Measurements from ENCODE around the gene APMAP. TPM values are rescaled to one million over a fixed set of nuclear protein-coding genes. Genes with fewer than 3 reads are reported as not detected.
"Not testable (repeated sequence)": the region's sequence is repeated elsewhere in the genome, so short reads cannot be mapped to it uniquely, and the experiment has no call there.

The APMAP gene
- total RNA-seq, 1 donor from 2014 or later = 81.3 TPM

DNA sequence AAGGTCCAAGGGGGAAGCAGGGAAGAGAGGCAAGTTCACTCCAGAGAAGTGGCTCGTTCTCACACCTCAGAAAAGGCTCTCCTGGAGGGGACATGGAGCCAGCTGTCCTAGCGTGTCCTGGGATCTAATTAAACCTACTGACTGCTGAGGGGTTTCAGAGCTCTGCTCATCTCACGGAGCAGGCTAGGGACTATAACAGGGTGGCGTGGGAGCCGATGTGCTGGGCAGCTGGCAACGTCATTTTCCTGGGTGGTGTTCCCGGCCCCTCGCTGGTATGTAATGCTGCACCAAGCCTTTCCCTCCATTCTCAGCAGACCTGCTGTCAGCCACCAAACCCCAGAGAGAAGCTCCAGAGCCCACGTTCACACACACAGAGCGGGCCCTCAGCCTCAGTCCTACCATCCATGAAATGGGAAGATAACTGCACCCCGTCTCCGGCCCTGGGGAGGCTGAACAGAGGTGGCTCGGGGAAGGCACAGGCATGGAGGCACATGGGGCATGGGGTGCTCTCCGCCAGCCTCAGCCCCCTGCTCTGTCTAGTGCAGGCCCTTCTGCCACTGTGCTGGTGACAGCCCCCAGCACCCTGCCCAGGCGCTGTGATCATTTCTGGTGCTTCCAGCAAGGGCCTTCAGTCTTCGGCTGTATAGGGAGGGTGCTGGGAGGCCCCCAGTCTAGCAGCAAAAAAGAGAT, 41.6 kb downstream of the APMAP start:
- TF ChIP-seq CTCF (IDR thresholded peaks at IDR 0.05; ENCODE audit: unreplicated experiment) = no peak
- Mint-ChIP-seq H3K4me3 (ENCODE audit: low read depth) (no peak overlapping the region), H3K36me3 (ENCODE audit: insufficient read depth) (no peaks in the 10 kb centered on the region), H3K27ac (no peak overlapping the region), H3K27me3 (peaks cover 4% of the 10 kb centered on the region), H3K4me1 (ENCODE audit: low read depth) (no peaks in the 10 kb centered on the region), H3K9me3 (ENCODE audit: low read depth) (peaks cover 14% of the 10 kb centered on the region)
- no peak for DNase-seq (ENCODE audit: low spot score, unreplicated experiment)

DNA sequence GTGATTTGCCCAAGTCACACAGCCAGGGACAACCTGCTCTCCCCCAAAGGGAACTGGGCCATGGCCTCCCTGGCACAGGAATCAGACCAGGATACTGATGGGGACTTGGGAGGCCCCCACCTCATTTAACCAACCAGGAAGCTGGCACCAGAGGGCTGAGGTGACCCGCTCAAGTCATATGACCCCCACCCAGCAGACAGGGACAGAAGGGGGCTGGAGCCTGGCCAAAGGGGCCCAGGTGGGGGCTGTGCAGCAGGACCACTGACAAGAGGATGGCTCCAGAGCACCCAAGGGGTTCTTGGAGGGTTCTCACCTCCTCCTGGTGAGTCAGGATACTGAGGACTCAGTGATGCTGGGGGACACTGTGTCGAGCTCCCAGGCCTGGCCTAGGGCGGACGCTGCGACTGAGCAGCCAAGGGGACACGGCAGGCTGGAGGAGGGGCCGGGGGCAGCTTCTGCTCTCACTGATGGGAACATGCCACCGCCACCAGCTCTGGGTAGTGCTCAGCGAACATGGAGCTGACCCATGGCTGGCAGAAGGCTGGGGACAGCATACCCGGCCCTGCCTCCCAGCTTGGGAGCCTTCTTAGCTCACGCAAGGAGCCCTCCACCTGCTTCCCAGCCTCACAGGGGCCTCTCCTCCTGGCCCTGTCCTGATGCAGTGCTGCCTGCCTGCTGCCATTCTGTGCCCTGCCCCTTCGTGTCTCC, 42.3 kb downstream of the APMAP start:
- Mint-ChIP-seq H3K4me1 (ENCODE audit: low read depth) (no peaks in the 10 kb centered on the region), H3K27ac (no peak overlapping the region), H3K27me3 (peaks cover 4% of the 10 kb centered on the region), H3K9me3 (ENCODE audit: low read depth) (peaks cover 21% of the 10 kb centered on the region), H3K4me3 (ENCODE audit: low read depth) (no peak overlapping the region), H3K36me3 (ENCODE audit: insufficient read depth) (no peaks in the 10 kb centered on the region)
- TF ChIP-seq CTCF (IDR thresholded peaks at IDR 0.05; ENCODE audit: unreplicated experiment) = no peak
- DNase-seq (ENCODE audit: low spot score, unreplicated experiment) = no peak

- H3K36me3 Mint-ChIP-seq (ENCODE audit: insufficient read depth) = no peaks in the 10 kb centered on the region
- peaks cover 4% of the 10 kb centered on the region for H3K27me3 Mint-ChIP-seq
These were observed 42.8 kb downstream of the APMAP start for GRCh38 chr20:24949756-24950127.

DNA sequence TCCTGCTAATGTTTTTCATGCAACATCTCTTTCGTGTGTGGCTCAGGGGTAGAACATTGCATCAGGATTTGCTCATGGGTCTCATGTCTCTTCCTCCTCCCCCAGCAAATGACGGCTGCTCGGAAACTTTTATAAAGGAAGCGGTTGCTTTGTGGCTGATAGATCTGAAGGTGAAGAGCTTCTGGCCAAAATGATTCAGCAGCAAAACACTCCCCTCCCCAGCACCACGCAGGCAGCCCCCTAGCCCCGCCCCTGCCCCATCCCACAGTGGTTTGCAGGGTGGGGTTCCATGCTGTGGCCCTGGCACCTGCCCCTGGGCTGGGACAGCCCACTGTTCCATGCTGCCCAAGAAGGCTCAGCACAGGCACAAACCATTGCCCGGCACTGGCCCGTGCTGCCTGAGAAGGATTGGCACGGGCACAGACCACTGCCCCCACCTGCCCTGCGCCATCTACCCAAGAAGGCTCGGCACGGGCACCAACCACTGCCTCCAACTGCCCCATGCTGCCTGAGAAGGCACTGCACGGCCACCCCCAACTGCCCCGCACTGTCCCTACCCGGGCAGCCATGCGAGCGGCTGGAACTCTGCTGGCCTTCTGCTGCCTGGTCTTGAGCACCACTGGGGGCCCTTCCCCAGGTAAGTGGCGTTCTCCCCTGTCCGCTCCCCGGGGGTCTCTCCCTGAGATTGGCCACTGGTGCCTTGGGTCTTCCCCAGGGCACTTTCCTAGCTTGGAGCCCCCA, 43.4 kb downstream of the APMAP start, which contains the start of gene CST7:
TSS of gene CST7 (plus strand) at position 331 of the 741 bp plus-strand sequence. CDS start at position 568, 237 bp downstream.
- DNase-seq (ENCODE audit: low spot score, unreplicated experiment) = no peak
- H3K4me1 Mint-ChIP-seq (ENCODE audit: low read depth) = no peaks in the 10 kb centered on the region
- peaks cover 4% of the 10 kb centered on the region for H3K27me3 Mint-ChIP-seq

More at GRCh38 chr20:24949756-24950127, 42.8 kb downstream of the APMAP start:
- Mint-ChIP-seq H3K4me3 (ENCODE audit: low read depth) (no peak overlapping the region), H3K9me3 (ENCODE audit: low read depth) (peaks cover 22% of the 10 kb centered on the region), H3K27ac (no peak overlapping the region), H3K4me1 (ENCODE audit: low read depth) (no peaks in the 10 kb centered on the region)
- no peak for TF ChIP-seq CTCF (IDR thresholded peaks at IDR 0.05; ENCODE audit: unreplicated experiment)
- DNase-seq (ENCODE audit: low spot score, unreplicated experiment) = no peak

GRCh38 chr20:24948396-24948938, 44.1 kb downstream of the APMAP start:
- not testable (repeated sequence) for DNase-seq (ENCODE audit: low spot score, unreplicated experiment); H3K27ac Mint-ChIP-seq; H3K27me3 Mint-ChIP-seq; H3K36me3 Mint-ChIP-seq (ENCODE audit: insufficient read depth); H3K4me3 Mint-ChIP-seq (ENCODE audit: low read depth); H3K4me1 Mint-ChIP-seq (ENCODE audit: low read depth)
- peaks cover 22% of the 10 kb centered on the region for H3K9me3 Mint-ChIP-seq (ENCODE audit: low read depth)

More for the DNA sequence above, 43.4 kb downstream of the APMAP start, which contains the start of gene CST7:
- no peak for TF ChIP-seq CTCF (IDR thresholded peaks at IDR 0.05; ENCODE audit: unreplicated experiment)
- H3K4me3 Mint-ChIP-seq (ENCODE audit: low read depth) = no peak within 1 kb of the TSS
- peaks cover 22% of the 10 kb centered on the region for H3K9me3 Mint-ChIP-seq (ENCODE audit: low read depth)
- H3K36me3 Mint-ChIP-seq (ENCODE audit: insufficient read depth) = no peaks in the 10 kb centered on the region
- H3K27ac Mint-ChIP-seq = no peak within 1 kb of the TSS

- DNase-seq (ENCODE audit: low spot score, unreplicated experiment); H3K4me3 Mint-ChIP-seq (ENCODE audit: low read depth); H3K27me3 Mint-ChIP-seq; H3K27ac Mint-ChIP-seq; H3K36me3 Mint-ChIP-seq (ENCODE audit: insufficient read depth); H3K4me1 Mint-ChIP-seq (ENCODE audit: low read depth): not testable (repeated sequence)
- H3K9me3 Mint-ChIP-seq (ENCODE audit: low read depth) = peaks cover 25% of the 10 kb centered on the region
These were observed 46.2 kb downstream of the APMAP start for GRCh38 chr20:24946376-24946775.
